ENCODE data around the gene GNL2.

GRCh38 chr1:37574834-37575480 lies 20.8 kb downstream of the GNL2 start:
- TF ChIP-seq POLR2A (IDR thresholded peaks at IDR 0.05) (no peak), CTCF (IDR thresholded peaks at IDR 0.05) (no peak)
